ENCODE results near the gene TMEM8B. TPM values are rescaled to one million over a fixed set of nuclear protein-coding genes. Genes with fewer than 3 reads are reported as not detected.

Gene TMEM8B
- total RNA-seq, 1 experiment from 2014 or later: 9.3 TPM

DNA sequence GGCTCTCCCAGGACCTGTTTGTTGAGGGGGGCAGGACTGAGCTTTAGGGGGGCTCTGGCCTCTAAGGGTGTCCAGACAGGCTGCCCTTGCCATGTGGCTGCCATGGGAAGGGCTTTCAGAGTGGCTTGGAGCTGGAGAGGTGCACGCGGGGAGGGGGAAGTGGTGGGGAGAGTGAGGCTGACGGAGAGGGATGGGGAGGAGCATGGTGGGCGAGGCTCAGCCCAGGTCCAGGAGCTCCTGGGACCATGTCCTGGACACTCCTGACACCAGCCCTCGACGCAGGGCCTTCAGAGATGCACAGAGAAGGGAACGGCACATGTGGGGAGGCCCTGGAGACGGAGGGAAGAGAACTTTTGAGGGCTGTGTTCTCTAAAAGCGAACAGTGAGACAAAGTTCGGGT lies 82.7 kb downstream of the TMEM8B start:
- Histone ChIP-seq H3K27me3 (ENCODE audit: insufficient read depth, low read length) (no peaks in the 10 kb centered on the region), H2BK20ac (ENCODE audit: low read depth, low read length, poor library complexity, severe bottlenecking) (no peak overlapping the region), H3K23me2 (ENCODE audit: insufficient read length, low read depth, low read length, poor library complexity, severe bottlenecking) (no peaks in the 10 kb centered on the region), H3T11ph (ENCODE audit: low read length) (no peak overlapping the region), H3K23ac (ENCODE audit: insufficient read length, low read depth, low read length) (no peak overlapping the region), H3K14ac (ENCODE audit: insufficient read depth, low read length) (no peak overlapping the region), H3K4me2 (ENCODE audit: insufficient read depth, insufficient read length, low read length) (no peak overlapping the region), H2BK15ac (ENCODE audit: low read depth, low read length) (no peak overlapping the region), H3K79me2 (ENCODE audit: insufficient read depth, low read length) (no peaks in the 10 kb centered on the region), H2BK5ac (ENCODE audit: insufficient read length, low read length) (no peak overlapping the region), H4K5ac (ENCODE audit: insufficient read length, low read depth, low read length) (no peak overlapping the region), H4K91ac (ENCODE audit: insufficient read length, low read depth, low read length) (no peak overlapping the region), H3K56ac (ENCODE audit: insufficient read length, low read depth, low read length) (no peak overlapping the region), H2BK120ac (ENCODE audit: low read depth, low read length, poor library complexity, severe bottlenecking) (no peak overlapping the region), H3K79me1 (ENCODE audit: insufficient read depth, low read depth, low read length, poor library complexity, severe bottlenecking) (no peaks in the 10 kb centered on the region), H2AFZ (ENCODE audit: low read length) (no peak overlapping the region), H4K8ac (replicated peaks; ENCODE audit: insufficient read length, low read depth, low read length) (no peak overlapping the region), H3K27ac (ENCODE audit: insufficient read length, low read depth, low read length) (no peak overlapping the region), H2AK5ac (ENCODE audit: insufficient read length, low read length) (no peak overlapping the region), H3K9me3 (ENCODE audit: control insufficient read depth, low read depth, low read length) (no peaks in the 10 kb centered on the region), H2BK12ac (ENCODE audit: insufficient read length, low read depth, low read length) (no peak overlapping the region), H3K4me1 (ENCODE audit: insufficient read depth, low read length) (peaks cover 9% of the 10 kb centered on the region; the same call in 1 of the 2 replicates), H4K20me1 (ENCODE audit: control insufficient read depth, insufficient read depth, insufficient read length) (no peaks in the 10 kb centered on the region), H3K4ac (ENCODE audit: low read depth, low read length) (no peak overlapping the region), H3K9ac (ENCODE audit: extremely low read depth, insufficient read length, low read length) (no peak overlapping the region), H3K18ac (ENCODE audit: insufficient read length, low read depth, low read length) (no peak overlapping the region)
- H3K27ac Mint-ChIP-seq: no peak overlapping the region
- no peak overlapping the region for H3K4me3 Mint-ChIP-seq
- peaks cover 4% of the 10 kb centered on the region for H3K27me3 Mint-ChIP-seq (ENCODE audit: low read depth)
- no peaks in the 10 kb centered on the region for H3K36me3 Mint-ChIP-seq (ENCODE audit: insufficient read depth in 1 of 3, low read depth in 3 of 3)
- no peak for DNase-seq
- TF ChIP-seq CTCF (conservative IDR thresholded peaks at IDR 0.05): no peak
- H3K4me1 Mint-ChIP-seq: peaks cover 40 to 41% of the 10 kb centered on the region in 2 experiments
- WGBS (ENCODE audit: extremely low coverage, insufficient read length, low lambda C conversion rate): no CpG with 5 or more reads among the region's 10 CpGs
- H3K9me3 Mint-ChIP-seq: no peaks in the 10 kb centered on the region
